OCI-LY7 (cell line): ENCODE measurements around the gene ELFN1. TPM values are rescaled to one million over a fixed set of nuclear protein-coding genes. Genes with fewer than 3 reads are reported as not detected.

Source experiments
- BruUV-seq: library from RNA; stranded (reverse); fragments of 400-500 nt; replicated peaks from 2 replicates; lab custom pipeline; 2021; lab: Mats Ljungman, UMichigan
- CTCF ChIA-PET: fragments of 300-600 bp; sonication (Branson Sonifier 250); formaldehyde crosslinking; loops from one replicate; lab custom pipeline; 2022; ENCODE audit warnings: antibody characterized with exemption; ENCODE audit not compliant: unreplicated experiment; lab: Charles Lee
- POLR2A ChIA-PET: fragments of 300-600 bp; sonication (Branson Sonifier 250); formaldehyde crosslinking; loops from one replicate; lab custom pipeline; 2022; ENCODE audit warnings: antibody characterized with exemption; lab: Charles Lee
- DNase-seq: peaks from one replicate; pipeline ENCODE4 v3.0.0-alpha.2; 2015; ENCODE audit warnings: low spot score
- H2AFZ ChIP-seq: fragments of 200-600 bp; sonication (generic), shearing (Covaris generic); 2 replicates; pipeline ENCODE4 v1.6.1; 2014; ENCODE audit warnings: mild to moderate bottlenecking, antibody characterized with exemption, low read length, moderate library complexity
- H3K27ac ChIP-seq: fragments of 200-600 bp; sonication (generic); 2 replicates; pipeline ENCODE4 v1.5.1; 2014; ENCODE audit warnings: mixed run types, low read depth, mild to moderate bottlenecking, moderate library complexity, low read length, inconsistent platforms; ENCODE audit not compliant: poor library complexity, severe bottlenecking
- H3K36me3 ChIP-seq: fragments of 200-600 bp; sonication (generic); 2 replicates; pipeline ENCODE4 v1.6.1; 2014; ENCODE audit warnings: mild to moderate bottlenecking, antibody characterized with exemption, low read length, moderate library complexity, mixed read lengths; ENCODE audit not compliant: insufficient read depth
- H3K4me1 ChIP-seq: fragments of 200-600 bp; sonication (generic); 2 replicates; pipeline ENCODE4 v1.5.1; 2014; ENCODE audit warnings: mild to moderate bottlenecking, low read length; ENCODE audit not compliant: insufficient read depth, poor library complexity, severe bottlenecking
- H3K4me2 ChIP-seq: fragments of 200-600 bp; sonication (generic); 2 replicates; pipeline ENCODE4 v1.6.1; 2014; ENCODE audit warnings: mild to moderate bottlenecking, low read length
- H3K4me3 ChIP-seq: fragments of 200-600 bp; sonication (generic); 2 replicates; pipeline ENCODE4 v1.5.1; 2014; ENCODE audit warnings: mild to moderate bottlenecking, low read depth, low read length; ENCODE audit not compliant: poor library complexity, severe bottlenecking
- H3K79me2 ChIP-seq: fragments of 200-600 bp; sonication (generic); 2 replicates; pipeline ENCODE4 v1.6.1; 2016; ENCODE audit warnings: low read depth, mild to moderate bottlenecking, low read length, moderate library complexity, mixed read lengths; ENCODE audit not compliant: insufficient read depth
- H3K9me2 ChIP-seq: fragments of 200-600 bp; sonication (generic); 2 replicates; pipeline ENCODE4 v1.6.1; 2016; ENCODE audit warnings: mild to moderate bottlenecking, low read length, mixed read lengths; ENCODE audit not compliant: insufficient read depth
- H3K9me3 ChIP-seq: fragments of 200-600 bp; sonication (generic); 2 replicates; pipeline ENCODE4 v1.6.1; 2014; ENCODE audit warnings: mild to moderate bottlenecking, mixed run types, low read length, mixed read lengths
- H4K20me1 ChIP-seq: fragments of 200-600 bp; sonication (generic); 2 replicates; pipeline ENCODE4 v1.6.1; 2014; ENCODE audit warnings: mild to moderate bottlenecking, antibody characterized with exemption, low read length, moderate library complexity, mixed read lengths; ENCODE audit not compliant: insufficient read depth
- CTCF ChIP-seq: fragments of 200-600 bp; sonication (generic); conservative IDR thresholded peaks from 2 replicates; pipeline ENCODE4 v1.5.1; 2014; ENCODE audit warnings: mild to moderate bottlenecking, antibody characterized with exemption, low read length, moderate library complexity, mixed read lengths
- EZH2phosphoT487 ChIP-seq: fragments of 200-600 bp; sonication (generic); IDR thresholded peaks from 2 replicates; pipeline ENCODE4 v1.6.1; 2018; ENCODE audit warnings: low read depth, borderline replicate concordance, mild to moderate bottlenecking, mixed run types, antibody characterized with exemption, low read length, moderate library complexity, mixed read lengths
- intact Hi-C: fragments of 100-400 bp; cut with micrococcal nuclease; formaldehyde crosslinking; loops from one replicate; pipeline ENCODE4 v1.10.0; 2022; ENCODE audit not compliant: unreplicated experiment
- total RNA-seq, 2 experiments: library from RNA; depleted of rRNA in 1 of 2; stranded (reverse); fragments of >200 nt in 1 of 2; shearing (Covaris generic) in 1 of 2; gene quantifications; 2 replicates each; pipeline ENCODE4 v1.2.3, GENCODE V29; 2014 to 2022

The ELFN1 gene
- total RNA-seq, 2 experiments from 2014 or later: not detected

- DNase-seq: no peak
- peaks cover 10% of the 10 kb centered on the region for H3K4me1 ChIP-seq
- no TSS peak for BruUV-seq
- no peaks in the 10 kb centered on the region for H3K79me2 ChIP-seq
- no peaks in the 10 kb centered on the region for H4K20me1 ChIP-seq
- H3K4me3 ChIP-seq: no peak overlapping the region
- TF ChIP-seq CTCF: no peak
- TF ChIP-seq EZH2phosphoT487: no peak
- intact Hi-C loops: no loop called here
- ChIA-PET CTCF (no interaction called here), POLR2A (interaction anchor here (1.0 kb wide), 1 partner anchor 91 kb away, joined by 3 read pairs; no protein-coding TSS in a partner anchor)
- H3K36me3 ChIP-seq: no peaks in the 10 kb centered on the region
- H2AFZ ChIP-seq: no peak overlapping the region
- H3K4me2 ChIP-seq: no peak overlapping the region
- H3K9me3 ChIP-seq: no peaks in the 10 kb centered on the region
- H3K27ac ChIP-seq: no peak overlapping the region
- H3K9me2 ChIP-seq: no peaks in the 10 kb centered on the region
Observed at GRCh38 chr7:1674161-1675035, 4.3 kb downstream of the ELFN1 start.

GRCh38 chr7:1675036-1675671 is 5.1 kb downstream of the ELFN1 start:
- Histone ChIP-seq H3K9me3 (no peaks in the 10 kb centered on the region), H3K79me2 (no peaks in the 10 kb centered on the region), H3K4me1 (peaks cover 10% of the 10 kb centered on the region), H3K9me2 (no peaks in the 10 kb centered on the region), H3K4me2 (no peak overlapping the region), H4K20me1 (no peaks in the 10 kb centered on the region), H2AFZ (no peak overlapping the region), H3K27ac (no peak overlapping the region), H3K36me3 (no peaks in the 10 kb centered on the region), H3K4me3 (no peak overlapping the region)
- DNase-seq: no peak
- POLR2A ChIA-PET: interaction anchor here (0.5 kb wide), 1 partner anchor 79 kb away, joined by 5 read pairs; no protein-coding TSS in a partner anchor
- TF ChIP-seq EZH2phosphoT487 (no peak), CTCF (no peak)
- intact Hi-C loops: no loop called here
- BruUV-seq: no TSS peak
- CTCF ChIA-PET: no interaction called here
